ENCODE measurements around the gene PWWP2A. TPM values are rescaled to one million over a fixed set of nuclear protein-coding genes. Genes with fewer than 3 reads are reported as not detected.

The PWWP2A gene
- total and polyA plus RNA-seq, 10 of the 15 experiments (the other 5 are each of a cell fraction or from before 2014, with no cell fraction given) = 5.7 to 26.1 (median 17.7) TPM

- H2AFZ ChIP-seq (ENCODE audit: control insufficient read depth, low read depth, low read length) = no peak overlapping the region
- DNase-seq (ENCODE audit: low read depth, low spot score) (no peak), ATAC-seq (no peak; the same call in 2 of the 3 replicates), FAIRE-seq (no peak)
- no peaks in the 10 kb centered on the region for H4K20me1 ChIP-seq (ENCODE audit: control insufficient read depth, insufficient read depth)
- POLR2A ChIA-PET = no interaction called here
- CTCF ChIA-PET = interaction anchor here (0.9 to 6.4 kb wide), 4 partner anchors 8 to 30 kb away, joined by 3 to 53 read pairs (median 4); partner anchors contain the start of gene PWWP2A
- peaks cover 0 to 6% of the 10 kb centered on the region in 2 experiments; a peak in 2 of 4 replicates for H3K36me3 ChIP-seq (ENCODE audit: control insufficient read depth in 2 of 2, insufficient read depth in 2 of 2, low read length in 1 of 2)
- H3K9me3 ChIP-seq (replicated peaks; ENCODE audit: control insufficient read depth, insufficient read depth, low read length) = no peaks in the 10 kb centered on the region
- RAD21 ChIA-PET (ENCODE audit: unreplicated experiment) = interaction anchor here (1.5 kb wide), 1 partner anchor 67 kb away, joined by 4 read pairs; no protein-coding TSS in a partner anchor
- in situ Hi-C loops (cut with MboI) = no loop called here
- 94% methylated on average over 1 of the region's 1 CpG for WGBS (ENCODE audit: insufficient coverage, insufficient replicate concordance, low lambda C conversion rate, missing lambda C conversion rate)
- no peaks in the 10 kb centered on the region; the same call in 1 of the 2 replicates for H3K79me2 ChIP-seq (ENCODE audit: control insufficient read depth, insufficient read depth, low read length)
- no peak overlapping the region for H3K4me3 ChIP-seq
- TF ChIP-seq NR2C1 (IDR thresholded peaks at IDR 0.05) (no peak), SPI1 (IDR thresholded peaks at IDR 0.05; ENCODE audit: borderline replicate concordance, insufficient read depth, low read depth, low read length) (peak; percentile 30; the same call in 1 of the 2 replicates)
- no TSS peak for BruUV-seq (replicated peaks)
- no peak overlapping the region for H3K27ac ChIP-seq (ENCODE audit: control insufficient read depth, insufficient read depth)
- SMC1A ChIA-PET (ENCODE audit: uncharacterized antibody, unreplicated experiment) = interaction anchor here (1.6 kb wide), 1 partner anchor 9 kb away, joined by 9 read pairs; no protein-coding TSS in a partner anchor
- peaks cover 20% of the 10 kb centered on the region for H3K4me1 ChIP-seq (ENCODE audit: control insufficient read depth, insufficient read depth, low read length)
- H3K4me2 ChIP-seq (ENCODE audit: control insufficient read depth, insufficient read depth) = no peak overlapping the region
- no peak overlapping the region for H3K9ac ChIP-seq (ENCODE audit: control insufficient read depth, insufficient read depth, low read length)
- no peaks in the 10 kb centered on the region for H3K27me3 ChIP-seq (replicated peaks in 1 of 2; ENCODE audit: control insufficient read depth in 2 of 2, insufficient read depth in 2 of 2, low read length in 1 of 2)
- intact Hi-C loops (cut with micrococcal nuclease; ENCODE audit: unreplicated experiment) = no loop called here
Measured at GRCh38 chr5:160088805-160089204, 30.4 kb downstream of the PWWP2A start.

DNA sequence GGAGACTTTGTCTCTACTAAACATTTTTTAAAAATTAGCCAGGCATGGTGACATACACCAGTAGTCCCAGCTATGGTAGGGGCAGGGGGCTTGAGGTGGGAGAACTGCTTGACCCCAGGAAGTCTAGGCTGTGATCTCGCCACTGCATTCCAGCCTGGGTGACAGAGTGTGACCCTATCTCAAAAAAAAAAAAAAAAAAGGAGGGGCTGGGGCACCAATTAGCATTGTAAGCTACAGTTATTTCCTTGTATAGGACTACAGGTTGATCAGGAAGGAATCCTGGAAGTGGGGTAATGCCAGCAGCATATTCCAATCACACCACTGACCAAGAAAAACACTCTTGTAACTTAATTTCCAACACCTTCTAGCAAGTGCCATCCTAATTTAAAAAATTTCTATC is 32.1 kb downstream of the PWWP2A start:
- Histone ChIP-seq H3K4me3 (no peak overlapping the region), H3K27me3 (replicated peaks in 1 of 2; ENCODE audit: control insufficient read depth in 2 of 2, insufficient read depth in 2 of 2, low read length in 1 of 2) (no peaks in the 10 kb centered on the region), H3K4me1 (ENCODE audit: control insufficient read depth, insufficient read depth, low read length) (peaks cover 7% of the 10 kb centered on the region), H3K9ac (ENCODE audit: control insufficient read depth, insufficient read depth, low read length) (no peak overlapping the region), H3K36me3 (ENCODE audit: control insufficient read depth in 2 of 2, insufficient read depth in 2 of 2, low read length in 1 of 2) (no peaks in the 10 kb centered on the region; a peak in 2 of 4 replicates), H3K27ac (ENCODE audit: control insufficient read depth, insufficient read depth) (no peak overlapping the region), H2AFZ (ENCODE audit: control insufficient read depth, low read depth, low read length) (no peak overlapping the region), H3K79me2 (ENCODE audit: control insufficient read depth, insufficient read depth, low read length) (no peaks in the 10 kb centered on the region; the same call in 1 of the 2 replicates), H3K4me2 (ENCODE audit: control insufficient read depth, insufficient read depth) (no peak overlapping the region), H4K20me1 (ENCODE audit: control insufficient read depth, insufficient read depth) (no peaks in the 10 kb centered on the region), H3K9me3 (replicated peaks; ENCODE audit: control insufficient read depth, insufficient read depth, low read length) (no peaks in the 10 kb centered on the region)
- 100% methylated on average over 1 of the region's 1 CpG for WGBS (ENCODE audit: insufficient coverage, insufficient replicate concordance, low lambda C conversion rate, missing lambda C conversion rate)
- DNase-seq (ENCODE audit: low read depth, low spot score) (no peak), FAIRE-seq (no peak), ATAC-seq (no peak)
- intact Hi-C loops (cut with micrococcal nuclease; ENCODE audit: unreplicated experiment) (no loop called here), in situ Hi-C loops (cut with MboI) (no loop called here)
- TF ChIP-seq NFYA (IDR thresholded peaks at IDR 0.05; ENCODE audit: borderline replicate concordance, low read depth, low read length) (no peak), ATF2 (IDR thresholded peaks at IDR 0.05; ENCODE audit: low read length) (no peak)
- ChIA-PET SMC1A (ENCODE audit: uncharacterized antibody, unreplicated experiment) (interaction anchor here (1.0 to 1.1 kb wide), 2 partner anchors 28 to 52 kb away, joined by 3 read pairs; no protein-coding TSS in a partner anchor), RAD21 (ENCODE audit: unreplicated experiment) (no interaction called here), POLR2A (interaction anchor here (0.7 kb wide), 1 partner anchor 10 kb away, joined by 3 read pairs; no protein-coding TSS in a partner anchor), CTCF (interaction anchor here (0.6 kb wide), 1 partner anchor 65 kb away, joined by 3 read pairs; no protein-coding TSS in a partner anchor)
- BruUV-seq (replicated peaks) = no TSS peak

All from GM12878 (cell line).